CD4-positive, alpha-beta T cell treated with Interleukin-6 at 100 ng/mL for 8 hours (primary cell): ENCODE measurements around the gene WDPCP.
"Not testable (repeated sequence)": the region's sequence is repeated elsewhere in the genome, so short reads cannot be mapped to it uniquely, and the experiment has no call there.

Source experiments
- DNase-seq: peaks from one replicate; pipeline ENCODE4 v3.0.0-alpha.2; 2020; ENCODE audit warnings: mixed read lengths, low spot score

Gene WDPCP

GRCh38 chr2:63590626-63591408 is 2.5 kb upstream of the WDPCP start:
- no peak for DNase-seq

GRCh38 chr2:63589148-63589958 is 1.1 kb upstream of the WDPCP start:
- DNase-seq = no peak

- no peak for DNase-seq
Observed at GRCh38 chr2:63587814-63588384, 378 bp downstream of the WDPCP start.

- DNase-seq = no peak
Observed at GRCh38 chr2:63582873-63583272, 5.4 kb downstream of the WDPCP start.

- no peak for DNase-seq
Observed at GRCh38 chr2:63581298-63581961, 6.8 kb downstream of the WDPCP start.

GRCh38 chr2:63580651-63581297 is 7.5 kb downstream of the WDPCP start:
- DNase-seq = no peak

GRCh38 chr2:63578767-63579166 is 9.5 kb downstream of the WDPCP start:
- no peak for DNase-seq

- no peak for DNase-seq
Observed at GRCh38 chr2:63576546-63576945, 11.7 kb downstream of the WDPCP start.

GRCh38 chr2:63573726-63574345 is 14.4 kb downstream of the WDPCP start:
- DNase-seq = not testable (repeated sequence)

- DNase-seq = not testable (repeated sequence)
Observed at GRCh38 chr2:63573026-63573425, 15.3 kb downstream of the WDPCP start.

- DNase-seq = no peak
Observed at GRCh38 chr2:63572001-63572400, 16.3 kb downstream of the WDPCP start.

GRCh38 chr2:63571291-63571690 is 17.0 kb downstream of the WDPCP start:
- DNase-seq = no peak

GRCh38 chr2:63569740-63570139 is 18.5 kb downstream of the WDPCP start:
- no peak for DNase-seq

GRCh38 chr2:63562751-63563150 is 25.5 kb downstream of the WDPCP start:
- no peak for DNase-seq

- DNase-seq = not testable (repeated sequence)
Observed at GRCh38 chr2:63558922-63559321, 29.4 kb downstream of the WDPCP start.

GRCh38 chr2:63557819-63558218 is 30.5 kb downstream of the WDPCP start:
- not testable (repeated sequence) for DNase-seq

- DNase-seq = no peak
Observed at GRCh38 chr2:63555931-63556330, 32.3 kb downstream of the WDPCP start.

GRCh38 chr2:63555299-63555698 is 33.0 kb downstream of the WDPCP start:
- DNase-seq = no peak

GRCh38 chr2:63553049-63553448 is 35.2 kb downstream of the WDPCP start:
- DNase-seq = no peak

GRCh38 chr2:63545023-63545422 is 43.3 kb downstream of the WDPCP start:
- no peak for DNase-seq

GRCh38 chr2:63544017-63544627 is 44.2 kb downstream of the WDPCP start:
- DNase-seq = no peak
